HG02870 (cell line): Measurements from ENCODE around the gene ZNRF2.

Experiments
- ATAC-seq: cut with Tn5 transposase; IDR thresholded peaks from one replicate; pipeline ENCODE4 v1.9.1; 2021; ENCODE audit warnings: mild to moderate bottlenecking, moderate library complexity; ENCODE audit not compliant: unreplicated experiment

ZNRF2 gene

GRCh38 chr7:30284298-30285066 is at the start of gene ZNRF2:
Gene ZNRF2, plus strand, starts transcription at chr7:30284597. Its CDS starts 761 bp downstream, at chr7:30285358.
- ATAC-seq, result peak; percentile 84

GRCh38 chr7:30237271-30237695 is 47.1 kb upstream of the ZNRF2 start:
- no peak for ATAC-seq

- ATAC-seq, result peak; percentile 78
Observed at GRCh38 chr7:30238721-30239441, 45.5 kb upstream of the ZNRF2 start.

- ATAC-seq, result no peak
Observed at GRCh38 chr7:30240106-30240800, 44.1 kb upstream of the ZNRF2 start.

- peak; percentile 48 for ATAC-seq
Observed at GRCh38 chr7:30241767-30242166, 42.6 kb upstream of the ZNRF2 start.

- no peak for ATAC-seq
Observed at GRCh38 chr7:30244340-30244739, 40.1 kb upstream of the ZNRF2 start.

- ATAC-seq, result no peak
Observed at GRCh38 chr7:30245913-30246312, 38.5 kb upstream of the ZNRF2 start.

- no peak for ATAC-seq
Observed at GRCh38 chr7:30246392-30246791, 38.0 kb upstream of the ZNRF2 start.

- ATAC-seq, result no peak
Observed at GRCh38 chr7:30247541-30248401, 36.6 kb upstream of the ZNRF2 start.

GRCh38 chr7:30249316-30249715 is 35.1 kb upstream of the ZNRF2 start:
- no peak for ATAC-seq

- ATAC-seq, result no peak
Observed at GRCh38 chr7:30249986-30250774, 34.2 kb upstream of the ZNRF2 start.

GRCh38 chr7:30251708-30252329 is 32.6 kb upstream of the ZNRF2 start:
- no peak for ATAC-seq

GRCh38 chr7:30252885-30253795 is 31.3 kb upstream of the ZNRF2 start:
- no peak for ATAC-seq

- no peak for ATAC-seq
Observed at GRCh38 chr7:30253796-30254165, 30.6 kb upstream of the ZNRF2 start.

- ATAC-seq, result no peak
Observed at GRCh38 chr7:30254248-30254647, 30.1 kb upstream of the ZNRF2 start.

- ATAC-seq, result no peak
Observed at GRCh38 chr7:30254717-30255063, 29.7 kb upstream of the ZNRF2 start.

- no peak for ATAC-seq
Observed at GRCh38 chr7:30255064-30255769, 29.2 kb upstream of the ZNRF2 start.

GRCh38 chr7:30256349-30256858 is 28.0 kb upstream of the ZNRF2 start:
- no peak for ATAC-seq
